Measurements from ENCODE around the gene SMIM5.

The SMIM5 gene

DNA sequence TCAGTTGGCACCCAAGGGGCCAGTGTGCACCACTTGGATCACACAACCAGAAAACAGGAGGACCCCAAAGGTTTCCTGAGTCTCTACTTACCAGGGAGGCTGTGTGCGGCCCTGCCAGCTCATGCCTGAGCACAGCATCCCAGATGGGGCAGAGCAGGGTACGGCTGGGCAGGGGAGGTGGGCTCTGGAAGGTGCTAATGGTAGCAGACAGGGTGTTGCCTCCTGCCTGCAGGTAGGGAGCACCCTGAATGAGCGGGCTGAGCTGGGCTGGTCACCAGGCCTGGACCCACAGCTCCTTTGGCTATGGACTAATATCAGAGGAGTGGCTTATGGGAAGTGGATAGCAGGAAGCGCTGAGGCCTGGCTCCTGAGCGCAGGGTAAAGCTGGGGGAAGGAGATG, 19.1 kb downstream of the SMIM5 start:
- TF ChIP-seq, protein P1, sequence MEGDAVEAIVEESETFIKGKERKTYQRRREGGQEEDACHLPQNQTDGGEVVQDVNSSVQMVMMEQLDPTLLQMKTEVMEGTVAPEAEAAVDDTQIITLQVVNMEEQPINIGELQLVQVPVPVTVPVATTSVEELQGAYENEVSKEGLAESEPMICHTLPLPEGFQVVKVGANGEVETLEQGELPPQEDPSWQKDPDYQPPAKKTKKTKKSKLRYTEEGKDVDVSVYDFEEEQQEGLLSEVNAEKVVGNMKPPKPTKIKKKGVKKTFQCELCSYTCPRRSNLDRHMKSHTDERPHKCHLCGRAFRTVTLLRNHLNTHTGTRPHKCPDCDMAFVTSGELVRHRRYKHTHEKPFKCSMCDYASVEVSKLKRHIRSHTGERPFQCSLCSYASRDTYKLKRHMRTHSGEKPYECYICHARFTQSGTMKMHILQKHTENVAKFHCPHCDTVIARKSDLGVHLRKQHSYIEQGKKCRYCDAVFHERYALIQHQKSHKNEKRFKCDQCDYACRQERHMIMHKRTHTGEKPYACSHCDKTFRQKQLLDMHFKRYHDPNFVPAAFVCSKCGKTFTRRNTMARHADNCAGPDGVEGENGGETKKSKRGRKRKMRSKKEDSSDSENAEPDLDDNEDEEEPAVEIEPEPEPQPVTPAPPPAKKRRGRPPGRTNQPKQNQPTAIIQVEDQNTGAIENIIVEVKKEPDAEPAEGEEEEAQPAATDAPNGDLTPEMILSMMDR (IDR thresholded peaks at IDR 0.05; ENCODE audit: control insufficient read depth, extremely low read depth, insufficient read depth) = no peak
- H3K4me3 ChIP-seq (ENCODE audit: low read depth, low read length) = no peak overlapping the region
- no peak for DNase-seq (ENCODE audit: low read depth)

DNA sequence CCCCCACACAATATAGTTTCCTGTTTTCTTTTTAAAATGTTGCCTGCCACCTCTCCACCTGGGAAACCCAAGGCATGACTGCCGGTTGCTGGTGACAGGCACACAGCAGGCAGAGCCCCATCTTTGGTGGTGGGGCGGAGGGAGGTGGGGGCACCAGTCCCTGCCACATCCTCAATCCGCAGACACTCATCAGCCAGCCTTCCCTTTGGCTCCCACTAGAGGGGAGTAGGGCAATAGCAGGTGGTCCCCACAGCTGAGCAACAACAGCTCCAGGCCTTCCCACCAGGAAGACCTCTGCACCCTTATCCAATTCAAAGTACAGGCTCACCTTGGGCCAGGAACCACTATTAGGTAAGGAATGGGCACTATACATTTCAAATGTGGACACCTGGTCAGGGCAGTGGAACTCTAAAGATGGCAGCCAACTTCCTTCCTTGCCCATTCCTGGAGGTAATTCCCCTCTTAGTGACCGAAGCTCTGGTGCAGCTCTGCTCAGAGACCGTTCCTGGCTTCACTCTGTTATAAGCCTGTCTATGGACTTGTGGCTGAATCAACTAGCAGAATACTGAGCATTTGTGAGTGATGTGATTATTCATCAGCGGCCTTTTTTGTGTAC, 19.8 kb downstream of the SMIM5 start:
- no peak for DNase-seq (ENCODE audit: low read depth)
- TF ChIP-seq, protein P1 (IDR thresholded peaks at IDR 0.05; ENCODE audit: control insufficient read depth, extremely low read depth, insufficient read depth) = peak; percentile 55
- H3K4me3 ChIP-seq (ENCODE audit: low read depth, low read length) = no peak overlapping the region

DNA sequence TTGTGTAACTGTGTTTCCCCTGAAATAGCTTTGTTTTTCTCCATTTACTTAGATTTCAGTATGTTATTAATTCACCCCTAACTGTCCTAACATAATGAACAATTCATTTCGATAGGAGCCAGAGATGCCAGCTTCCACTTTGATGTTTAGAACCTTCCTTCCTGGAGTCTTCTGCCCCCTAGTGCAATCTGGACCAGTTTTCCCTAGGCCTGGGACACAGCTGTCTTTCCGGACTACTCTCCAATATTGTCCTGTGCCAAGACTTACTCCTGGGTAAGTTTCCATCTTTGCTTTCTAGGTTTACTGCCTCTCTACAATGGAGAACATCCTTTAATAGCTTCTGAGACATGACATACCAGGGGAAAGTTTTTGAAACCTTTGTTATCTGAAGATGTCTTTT, 20.9 kb downstream of the SMIM5 start:
- TF ChIP-seq, protein P1 (IDR thresholded peaks at IDR 0.05; ENCODE audit: control insufficient read depth, extremely low read depth, insufficient read depth) = peak; percentile 35
- no peak overlapping the region for H3K4me3 ChIP-seq (ENCODE audit: low read depth, low read length)
- DNase-seq (ENCODE audit: low read depth) = no peak

DNA sequence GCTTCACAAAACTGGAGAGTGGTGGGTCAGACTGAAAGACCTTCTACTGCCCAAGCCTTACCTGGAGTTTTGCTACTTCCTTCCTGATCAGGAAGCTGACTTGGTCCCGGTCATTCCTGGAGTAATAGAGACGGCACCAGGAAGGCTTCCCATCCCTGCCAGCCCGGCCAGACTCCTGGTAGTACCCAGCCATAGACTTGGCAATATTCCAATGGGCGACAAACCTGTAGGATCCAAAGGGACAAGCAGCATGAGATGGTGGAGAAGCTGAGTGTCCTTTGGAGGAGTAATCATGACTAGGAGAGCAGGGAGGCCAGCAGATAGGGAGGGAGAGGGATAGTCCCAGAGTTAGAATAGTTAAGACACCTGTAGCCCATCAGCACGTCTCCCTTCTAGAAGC, 25.0 kb downstream of the SMIM5 start:
- TF ChIP-seq, protein P1 (IDR thresholded peaks at IDR 0.05; ENCODE audit: control insufficient read depth, extremely low read depth, insufficient read depth) = no peak
- H3K4me3 ChIP-seq (ENCODE audit: low read depth, low read length) = no peak overlapping the region
- DNase-seq (ENCODE audit: low read depth) = no peak

DNA sequence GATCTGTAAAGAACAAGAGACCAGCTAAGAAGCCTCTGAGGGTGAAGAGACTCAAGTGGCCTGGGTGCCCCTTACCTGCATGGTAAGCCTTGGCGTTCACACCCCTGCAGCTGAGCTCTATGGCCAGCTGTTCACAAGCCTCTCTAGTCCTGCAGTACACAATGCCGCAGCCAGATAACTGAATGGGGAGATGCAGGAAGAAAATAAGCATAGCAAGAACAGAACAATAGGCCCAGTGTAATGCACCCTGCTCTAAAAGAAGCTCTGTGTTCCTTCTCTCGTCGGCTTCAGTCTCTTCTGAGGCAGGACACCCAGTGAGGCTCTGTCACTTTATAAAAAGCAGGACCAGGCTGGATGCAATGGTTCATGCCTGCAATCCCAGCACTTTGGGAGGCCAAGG, 28.3 kb downstream of the SMIM5 start:
- H3K4me3 ChIP-seq (ENCODE audit: low read depth, low read length) = no peak overlapping the region
- TF ChIP-seq, protein P1 (IDR thresholded peaks at IDR 0.05; ENCODE audit: control insufficient read depth, extremely low read depth, insufficient read depth) = no peak
- DNase-seq (ENCODE audit: low read depth) = no peak

DNA sequence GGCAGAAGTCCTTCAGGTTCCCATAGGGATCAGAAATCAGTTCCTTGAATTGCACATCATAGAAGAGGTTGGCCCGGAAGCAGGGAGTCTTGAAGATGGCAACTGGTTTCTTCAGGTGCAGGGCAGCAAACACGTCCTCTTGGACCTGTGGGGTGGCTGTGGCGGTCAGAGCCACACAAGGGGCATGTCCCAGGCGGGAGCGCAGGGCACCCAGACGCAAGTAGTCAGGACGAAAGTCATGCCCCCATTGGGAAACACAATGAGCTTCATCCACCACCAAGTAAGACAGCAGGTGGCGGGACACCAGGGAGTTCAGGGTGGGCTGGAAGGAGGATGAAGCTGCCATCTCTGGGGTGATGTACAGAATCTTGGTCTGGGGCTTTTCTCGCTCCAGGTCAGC, 29.3 kb downstream of the SMIM5 start:
- TF ChIP-seq, protein P1 (IDR thresholded peaks at IDR 0.05; ENCODE audit: control insufficient read depth, extremely low read depth, insufficient read depth) = no peak
- H3K4me3 ChIP-seq (ENCODE audit: low read depth, low read length) = no peak overlapping the region
- no peak for DNase-seq (ENCODE audit: low read depth)

DNA sequence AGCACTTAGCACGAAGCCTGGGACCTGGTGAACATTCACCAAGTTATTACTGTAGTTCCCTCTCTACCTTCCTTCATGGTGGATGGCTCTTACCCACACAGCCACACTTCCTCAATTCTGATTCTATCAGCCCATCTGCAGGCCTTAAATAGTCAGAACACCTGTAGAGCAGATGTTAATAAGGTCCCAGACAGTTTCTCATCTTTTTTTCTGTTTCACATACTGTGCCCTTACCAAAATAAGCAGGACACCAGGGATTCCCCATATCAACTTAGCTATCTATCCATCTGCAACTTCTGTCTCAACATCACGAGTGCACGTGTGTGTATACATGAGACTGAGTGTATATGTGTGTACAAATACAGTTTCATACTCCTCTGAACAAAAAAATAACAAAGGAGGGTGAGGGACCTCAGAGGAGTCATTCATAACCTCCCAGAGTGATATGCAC, 30.9 kb downstream of the SMIM5 start:
- TF ChIP-seq, protein P1 (IDR thresholded peaks at IDR 0.05; ENCODE audit: control insufficient read depth, extremely low read depth, insufficient read depth) = no peak
- DNase-seq (ENCODE audit: low read depth) = no peak

More for the DNA sequence above, 30.9 kb downstream of the SMIM5 start:
- no peak overlapping the region for H3K4me3 ChIP-seq (ENCODE audit: low read depth, low read length)
